Raji (cell line): ENCODE results near the gene FAM3D.

ENCODE experiments used
- POLR2A ChIP-seq: IDR thresholded peaks from 2 replicates; pipeline ENCODE4 v1.6.1; 2011; ENCODE audit warnings: low read depth, low read length, control low read depth; ENCODE audit not compliant: insufficient read depth

FAM3D gene

DNA sequence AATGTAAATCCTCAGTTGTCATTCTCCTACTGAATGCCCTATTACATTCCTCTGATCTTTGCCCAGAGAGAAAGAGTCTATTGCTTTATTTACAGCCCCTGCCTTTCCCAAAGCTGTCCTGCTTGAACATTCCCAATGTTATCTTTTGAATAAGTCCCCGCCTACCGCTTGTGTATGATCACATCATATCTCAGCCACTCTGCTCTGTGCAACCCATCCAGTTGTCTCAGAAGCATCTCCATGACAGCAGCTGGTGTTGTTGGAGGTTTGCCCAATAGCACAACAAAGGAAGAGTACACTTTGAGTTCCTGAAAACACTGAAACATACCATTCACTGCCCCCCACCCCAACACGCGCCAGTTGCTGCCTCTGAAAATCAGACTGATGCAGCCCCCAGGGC is 22.0 kb upstream of the FAM3D start:
- no peak for TF ChIP-seq POLR2A

DNA sequence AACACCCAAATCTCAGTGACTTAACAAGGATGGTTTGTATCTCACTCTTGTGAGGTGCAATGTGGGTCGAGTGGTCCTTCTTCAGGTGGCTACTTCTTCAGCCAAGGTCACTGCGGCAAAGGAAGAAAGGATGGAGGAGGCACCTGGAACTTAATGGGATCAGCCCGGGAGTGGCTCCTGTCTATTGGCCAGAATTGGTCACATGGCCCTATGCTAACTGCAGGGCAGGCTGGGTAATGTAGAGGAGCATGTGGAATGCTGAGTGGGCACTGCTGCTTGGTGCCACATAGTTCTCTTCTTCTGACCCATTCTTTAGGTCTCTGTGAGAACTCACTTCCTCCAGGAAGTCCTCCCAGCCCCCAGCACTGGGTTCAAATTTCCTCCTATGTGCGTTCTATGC is 20.3 kb upstream of the FAM3D start:
- TF ChIP-seq POLR2A = no peak

DNA sequence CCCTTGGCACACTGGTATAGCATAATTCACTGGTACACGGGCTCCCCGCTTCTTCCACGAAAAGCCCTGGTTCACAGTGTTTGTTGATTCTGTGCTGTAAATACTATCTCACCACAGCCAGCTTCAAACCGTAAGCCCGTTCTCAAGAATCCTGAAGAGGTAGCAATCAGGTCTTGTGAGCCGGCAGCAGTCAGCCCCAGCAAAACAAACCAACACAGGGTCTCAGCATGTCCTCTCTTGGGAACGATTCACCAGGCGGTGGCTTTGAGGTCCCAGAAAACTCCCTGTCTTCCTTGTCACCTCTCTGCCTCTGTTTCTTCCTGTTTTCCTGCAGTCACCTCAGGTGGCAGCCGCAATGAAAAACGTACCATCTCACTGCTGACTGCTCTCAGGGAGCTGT is 19.1 kb upstream of the FAM3D start:
- TF ChIP-seq POLR2A = no peak

DNA sequence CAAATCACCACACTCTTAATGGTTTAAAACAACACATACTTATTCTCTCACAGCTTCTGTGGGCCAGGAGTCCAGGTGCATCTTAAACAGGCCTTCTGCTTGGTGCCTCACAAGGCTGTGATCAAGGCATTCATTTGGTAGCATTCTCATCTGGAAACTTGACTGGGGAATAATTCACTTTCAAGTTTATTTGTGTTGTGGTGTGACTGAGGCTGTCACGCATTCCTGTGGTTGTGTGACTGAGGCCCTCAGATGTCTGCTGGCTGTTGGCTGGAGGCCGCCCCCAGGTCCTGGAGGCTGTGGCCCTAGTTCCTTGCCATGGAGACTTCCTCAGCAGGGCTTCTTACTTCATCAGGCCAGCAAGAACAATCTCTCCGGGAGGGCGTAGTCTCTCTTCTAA is 16.9 kb upstream of the FAM3D start:
- no peak for TF ChIP-seq POLR2A

DNA sequence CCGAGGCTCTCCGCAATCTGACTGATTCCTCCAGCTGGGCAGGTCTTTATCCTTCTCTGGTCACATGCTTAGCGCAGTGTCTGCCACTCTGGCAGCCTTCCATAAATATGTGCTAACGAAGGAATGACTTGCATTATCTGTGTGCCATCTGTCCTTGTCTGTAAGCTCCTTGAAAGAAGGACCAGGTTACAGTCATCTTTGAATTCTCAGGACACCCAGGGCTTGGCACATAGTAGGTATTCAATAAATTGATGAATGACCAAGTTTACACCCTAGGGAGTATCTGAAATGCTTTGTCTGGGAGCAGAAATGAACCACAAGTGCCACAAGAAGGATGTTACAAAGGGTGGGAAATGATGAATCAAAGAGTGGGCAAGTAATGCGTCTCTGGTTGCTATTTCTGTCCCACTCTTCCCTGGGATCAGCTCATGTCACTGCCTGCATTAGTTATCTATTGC is 16.5 kb upstream of the FAM3D start:
- TF ChIP-seq POLR2A = no peak

DNA sequence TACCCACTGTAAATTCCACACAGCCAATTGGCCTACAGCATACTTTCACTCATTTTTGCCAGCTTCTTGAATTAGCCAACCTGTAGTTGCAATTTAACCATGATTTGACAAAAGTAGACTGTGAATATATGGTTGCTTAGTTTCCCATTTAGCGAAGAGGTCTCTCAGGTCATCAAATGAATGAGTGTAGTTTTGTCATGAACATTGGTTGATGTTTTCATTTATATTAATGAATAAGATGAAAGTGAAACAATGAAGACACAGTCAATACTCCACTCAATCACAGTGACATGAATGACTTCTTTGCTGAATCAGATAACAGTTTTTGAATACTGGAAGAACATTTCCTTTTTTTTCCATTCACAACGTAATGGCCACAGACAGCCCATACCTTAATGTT is 15.3 kb upstream of the FAM3D start:
- TF ChIP-seq POLR2A = no peak

DNA sequence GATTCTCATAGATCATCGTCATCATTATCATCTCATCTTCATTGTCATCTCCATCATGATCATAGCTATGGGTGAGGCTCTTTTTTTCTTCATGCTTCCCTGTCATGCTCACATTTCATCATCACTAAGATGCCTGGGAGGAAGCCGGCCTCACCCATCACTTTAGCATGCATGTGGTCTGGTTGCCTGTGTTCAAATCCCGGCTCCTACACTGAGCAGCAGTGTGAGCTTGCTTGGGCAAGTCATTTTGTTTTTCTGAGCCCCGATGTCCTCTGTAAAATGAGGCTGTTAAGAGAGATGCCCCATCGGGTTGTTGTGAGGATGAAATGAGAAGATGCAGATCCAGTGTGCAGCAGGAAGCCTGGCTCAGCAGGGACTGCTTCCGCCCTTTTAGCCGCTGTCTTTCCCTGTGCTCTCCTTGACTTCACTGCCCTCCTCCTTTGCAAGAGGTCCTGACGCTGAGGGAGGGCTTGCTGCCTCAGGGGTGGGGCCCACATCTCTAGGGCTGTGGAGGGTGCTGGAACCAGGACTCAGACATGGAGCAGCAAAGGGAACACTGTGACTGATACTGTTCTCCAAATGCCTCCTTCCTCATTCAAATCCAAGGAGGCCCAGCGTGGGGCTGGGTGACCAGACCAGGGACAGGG is 14.4 kb upstream of the FAM3D start:
- TF ChIP-seq POLR2A = no peak

DNA sequence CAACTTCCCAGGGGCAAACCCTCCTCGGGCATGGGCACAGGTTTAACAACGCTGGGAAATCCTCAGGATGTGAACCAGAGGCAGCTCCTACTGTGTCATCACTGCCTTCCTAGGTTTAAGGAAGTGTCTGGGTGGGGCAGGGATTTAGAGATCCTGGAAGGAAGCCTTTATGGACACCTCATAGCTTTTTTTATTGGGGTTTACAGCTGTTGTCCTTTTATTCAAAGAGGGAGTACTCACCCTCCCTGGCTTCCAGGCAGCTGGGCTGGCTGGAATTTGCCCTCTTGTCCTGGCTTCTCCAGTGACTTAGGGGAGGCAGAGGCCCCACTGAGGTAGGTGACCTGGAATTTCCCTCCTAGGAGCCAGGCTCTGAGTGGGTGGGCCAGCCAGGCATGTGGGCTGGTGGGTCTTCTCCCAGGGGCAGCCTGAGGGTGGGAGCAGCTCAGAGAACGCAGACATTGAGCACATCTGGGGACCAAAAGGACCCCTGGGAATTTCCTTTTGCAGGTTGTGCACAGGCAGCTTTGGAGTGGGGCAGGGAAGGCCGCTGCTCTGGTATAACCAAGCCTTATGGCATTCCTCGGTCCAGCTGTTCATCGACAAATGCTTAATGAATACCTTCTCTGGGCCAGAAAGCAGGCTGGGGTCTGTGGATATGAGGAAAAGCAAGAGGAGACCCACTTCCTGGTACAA is 13.5 kb upstream of the FAM3D start:
- TF ChIP-seq POLR2A = no peak

DNA sequence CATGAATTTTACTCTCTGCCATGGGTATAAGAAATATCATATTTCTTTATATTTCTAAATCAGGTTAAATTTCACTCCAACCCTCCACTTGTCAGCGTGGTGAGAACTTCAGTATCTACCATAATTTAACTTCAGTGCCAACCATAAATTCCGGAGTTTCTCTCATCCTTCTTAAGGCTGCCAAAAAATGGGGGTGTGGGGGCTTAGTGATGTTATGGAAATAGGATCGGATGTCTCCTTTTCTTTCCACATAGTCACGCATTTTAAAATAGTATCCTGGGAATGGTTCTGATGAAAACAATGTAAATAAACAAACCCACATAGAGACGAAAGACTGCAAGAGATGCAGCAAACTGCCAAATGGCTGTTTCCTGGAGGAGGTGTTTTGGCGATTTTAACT is 12.9 kb upstream of the FAM3D start:
- no peak for TF ChIP-seq POLR2A

DNA sequence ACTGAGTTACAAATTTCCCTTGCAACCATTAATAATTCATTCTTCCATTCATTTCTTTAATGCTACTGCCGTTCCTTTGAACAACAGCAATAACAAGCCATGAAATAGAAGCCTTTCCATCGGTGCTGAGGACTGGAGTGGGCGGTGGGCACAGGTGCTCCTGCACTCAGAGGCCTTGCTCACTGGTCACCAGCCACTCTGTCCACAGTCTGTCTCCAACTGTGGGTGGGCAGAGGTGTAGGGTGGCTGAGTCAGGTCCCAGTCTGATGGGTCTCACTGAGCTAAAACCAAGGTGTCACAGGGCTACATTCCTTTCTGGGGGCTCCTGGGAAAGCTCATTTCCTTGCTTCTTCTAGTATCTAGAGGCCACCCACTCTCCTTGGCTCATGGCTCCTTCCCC is 6.3 kb upstream of the FAM3D start:
- TF ChIP-seq POLR2A = no peak

DNA sequence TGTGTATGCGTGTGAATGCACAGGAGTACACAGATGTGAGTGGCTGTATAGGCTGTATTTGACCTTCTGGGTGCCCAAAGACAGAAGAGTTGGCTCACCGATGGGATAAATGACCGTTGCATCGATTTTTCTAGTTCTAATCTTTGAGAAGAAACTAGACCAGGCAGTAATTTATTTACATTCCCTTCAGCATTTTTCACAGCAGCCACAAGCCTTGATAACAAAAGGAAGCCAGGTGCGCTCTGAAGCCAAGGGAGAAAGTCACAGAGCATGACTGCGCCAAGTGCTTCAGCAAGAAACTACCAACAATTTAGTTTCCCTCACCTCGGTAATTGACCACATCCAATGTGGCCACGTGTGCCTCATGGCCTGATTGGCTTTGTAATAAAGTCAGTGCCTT is 5.9 kb upstream of the FAM3D start:
- no peak for TF ChIP-seq POLR2A

DNA sequence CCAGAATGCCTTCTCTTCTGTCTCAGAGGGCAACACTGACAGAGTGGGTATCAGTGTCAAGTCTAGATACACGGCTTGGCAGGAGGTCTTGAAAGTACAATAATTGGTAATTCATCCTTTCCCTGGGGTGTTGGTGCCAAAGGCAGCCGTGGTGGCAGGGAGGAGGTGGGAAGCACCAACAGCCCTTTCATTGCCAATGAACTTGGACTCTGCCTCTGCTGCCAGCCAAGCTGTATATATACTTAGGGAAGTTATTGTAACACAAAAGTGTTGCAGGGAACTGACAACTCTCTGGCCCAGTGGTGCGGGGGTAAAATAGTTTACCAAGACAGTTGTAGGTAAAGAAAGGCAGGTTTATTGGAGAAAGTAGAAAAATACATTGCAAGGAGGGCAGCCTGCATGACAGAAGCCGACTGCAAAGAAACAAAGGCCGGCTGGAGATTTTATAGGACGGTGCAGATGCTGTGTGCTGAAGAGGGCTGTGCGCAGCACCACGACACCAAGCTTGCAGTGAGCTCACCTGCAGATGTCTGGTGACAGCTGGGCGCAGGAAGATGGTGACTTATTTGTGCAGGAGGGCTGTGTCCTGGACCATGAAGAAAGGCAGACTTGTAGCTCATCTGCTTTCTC is 4.0 kb upstream of the FAM3D start:
- TF ChIP-seq POLR2A = no peak

DNA sequence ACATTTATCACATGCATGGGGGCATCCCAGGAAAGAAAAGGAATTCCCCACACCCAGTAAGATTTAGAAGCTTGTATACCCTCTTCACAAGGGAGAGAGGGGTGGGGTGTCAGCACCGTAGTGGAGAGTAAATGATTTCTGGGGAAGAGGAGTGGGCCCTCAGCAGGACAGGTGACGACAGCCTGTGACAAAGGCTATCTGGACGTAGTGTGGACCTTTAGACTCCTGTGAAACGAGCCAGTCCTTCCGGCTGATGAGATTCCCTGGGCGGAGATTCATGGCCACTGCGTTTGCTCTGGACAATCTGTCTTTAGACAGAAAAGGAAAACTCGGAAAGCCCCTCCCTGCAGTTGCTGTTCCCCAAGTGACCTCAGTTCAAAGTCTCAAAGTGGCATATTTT is 1.7 kb upstream of the FAM3D start:
- no peak for TF ChIP-seq POLR2A

DNA sequence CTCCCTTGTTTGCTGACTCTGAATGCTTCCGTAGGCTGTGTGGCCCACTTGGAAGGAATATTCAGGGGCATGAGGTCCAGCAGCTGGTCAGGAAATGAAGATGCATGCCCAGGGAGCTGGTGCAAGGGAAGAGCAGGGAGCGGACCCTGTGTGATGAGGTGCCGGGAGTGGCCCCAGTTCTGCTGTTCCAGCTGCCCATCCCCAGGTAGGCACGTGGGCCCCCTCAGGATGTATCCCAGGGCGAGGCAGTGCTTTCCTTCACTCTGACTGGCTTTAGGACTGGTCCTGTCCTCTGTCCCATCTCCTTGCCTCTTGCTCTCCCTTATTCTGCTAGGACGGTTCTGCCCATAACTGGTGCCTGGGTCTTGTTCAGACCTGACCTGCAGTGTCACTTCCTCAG is 1.1 kb upstream of the FAM3D start:
- TF ChIP-seq POLR2A = no peak

DNA sequence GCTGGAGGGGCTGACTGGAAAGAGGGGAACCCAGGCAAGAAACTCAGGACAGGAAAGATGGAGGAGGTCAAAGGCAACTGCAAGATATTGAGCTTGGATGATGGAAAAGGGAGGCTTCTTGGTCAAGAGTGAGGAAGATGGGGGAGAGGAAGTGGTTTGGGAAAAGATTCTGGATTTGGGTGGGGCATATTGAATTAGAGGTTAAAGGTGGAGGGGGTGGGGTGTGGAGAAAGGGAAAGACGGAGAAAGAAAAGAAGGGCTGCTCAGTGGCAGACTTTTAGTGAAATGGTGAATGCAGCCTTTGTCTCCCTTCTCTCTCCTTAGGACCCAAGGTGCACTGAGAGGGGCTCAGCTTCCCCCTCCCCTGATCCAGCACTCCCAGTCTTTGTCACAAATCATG is 655 bp upstream of the FAM3D start:
- TF ChIP-seq POLR2A = no peak

DNA sequence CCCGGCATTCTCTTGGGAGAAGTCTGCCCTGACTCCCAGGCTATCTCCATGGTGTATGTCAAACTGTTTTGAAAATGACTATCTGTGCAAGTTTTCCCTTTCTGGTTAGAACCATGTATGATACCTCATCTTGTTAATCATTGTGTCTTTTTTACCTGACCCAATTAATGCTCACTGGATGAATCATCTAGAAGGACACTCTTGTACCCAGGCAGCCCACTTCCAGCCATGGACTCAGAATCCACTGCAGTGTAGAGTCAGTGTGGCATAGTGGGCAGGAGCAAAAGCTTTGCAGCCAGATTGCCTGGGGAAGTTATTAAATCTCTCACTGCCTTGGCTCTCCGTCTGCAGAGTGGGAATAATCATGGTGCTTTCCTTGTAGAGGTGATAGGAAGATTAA is 1.2 kb downstream of the FAM3D start:
- no peak for TF ChIP-seq POLR2A
